ENCODE data around the gene ZNF420.
A peak's percentile ranks its signal among the peaks of the same experiment; 100 is the strongest.

Gene ZNF420

DNA sequence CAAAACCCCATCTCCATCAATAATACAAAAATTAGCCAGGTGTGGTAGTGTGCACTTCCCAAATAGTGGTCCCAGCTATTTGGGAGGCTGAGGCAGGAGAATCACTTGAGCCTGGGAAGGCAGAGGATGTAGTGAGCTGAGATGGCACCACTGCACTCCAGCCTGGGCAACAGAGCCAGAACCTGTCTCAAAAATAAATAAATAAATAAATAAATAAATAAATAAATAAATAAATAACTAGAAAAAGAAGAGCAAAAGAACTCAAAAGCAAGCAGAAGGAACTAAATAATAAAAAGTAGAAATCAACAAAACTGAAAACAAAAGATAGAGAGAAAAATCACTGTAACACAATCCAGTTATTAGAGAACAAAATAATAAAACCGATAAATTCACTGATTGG lies 81.9 kb downstream of the ZNF420 start:
- DNase-seq: no peak

DNA sequence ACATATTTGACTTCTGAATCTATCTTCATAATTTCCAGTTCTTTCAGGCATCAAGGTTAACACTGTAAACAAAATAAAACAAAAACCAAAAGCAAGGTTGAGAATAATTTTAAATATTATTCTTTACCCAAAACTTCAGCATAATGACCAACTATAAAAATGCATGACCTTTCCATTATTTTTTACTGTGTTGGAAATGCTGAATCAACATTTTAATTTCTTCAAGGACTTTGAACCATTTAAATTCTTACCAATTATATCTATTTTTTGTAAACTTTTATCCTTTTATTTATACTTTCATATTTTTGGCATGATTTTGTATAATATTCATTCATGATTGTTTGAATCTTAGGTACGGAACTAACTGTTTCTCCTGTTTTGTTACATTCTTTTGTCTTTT lies 87.4 kb downstream of the ZNF420 start:
- no peak for DNase-seq

DNA sequence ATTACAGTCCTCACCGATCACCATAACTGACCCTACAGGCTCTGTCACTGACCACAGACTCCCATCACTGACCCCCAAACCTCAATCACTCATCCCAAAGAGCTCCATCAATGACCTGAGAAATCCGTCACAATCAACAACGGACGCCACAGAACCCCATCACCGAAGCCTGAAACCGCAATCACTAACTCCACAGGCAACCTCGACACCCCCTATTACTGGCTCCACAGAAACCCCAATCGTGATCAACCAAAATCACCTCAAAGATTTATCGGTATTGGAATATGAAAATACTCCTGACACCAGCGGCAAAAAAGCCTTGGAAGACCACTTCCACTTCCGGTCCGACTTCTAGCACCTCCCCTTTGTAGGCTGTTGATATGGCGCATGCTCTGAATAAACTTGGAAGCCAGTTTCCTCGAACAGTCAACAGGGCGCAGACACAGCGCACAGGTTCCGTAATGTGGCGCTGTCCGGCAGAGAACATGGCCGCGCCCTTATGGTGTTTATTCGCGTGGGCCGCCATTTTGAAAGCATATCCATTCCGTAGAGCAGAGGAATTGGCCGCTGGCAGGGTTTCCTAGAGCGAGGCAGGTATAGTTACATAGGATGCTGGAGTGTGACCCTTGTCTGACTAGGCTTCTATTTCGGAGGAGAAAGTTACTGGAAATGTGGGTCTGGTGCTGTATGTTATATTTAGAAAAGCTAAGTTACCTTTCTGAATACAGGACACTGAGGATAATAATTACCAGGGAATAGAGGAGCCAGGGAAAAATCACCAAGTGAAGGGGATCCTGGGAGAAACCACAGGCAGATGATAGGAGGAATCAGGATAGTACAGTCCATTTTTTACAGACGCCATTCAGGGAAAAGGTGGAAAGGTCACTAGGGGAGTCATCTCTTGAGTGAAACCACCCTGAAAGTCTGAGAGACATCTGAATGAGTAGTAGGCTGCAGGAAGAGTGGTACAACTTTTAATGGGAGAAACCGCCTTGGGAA lies 94.4 kb downstream of the ZNF420 start, which contains the start of gene ZNF585A:
TSS of gene ZNF585A (minus strand) at position 328 of the 999 bp plus-strand sequence. CDS start 2,785 bp downstream, outside the sequence.
- peak; percentile 96 for DNase-seq
